Liver (tissue), 9 donors: Measurements from ENCODE around the gene N4BP2. TPM values are rescaled to one million over a fixed set of nuclear protein-coding genes. Genes with fewer than 3 reads are reported as not detected.

Experiments
- DNase-seq: peaks from one replicate; pipeline ENCODE4 v3.0.0-alpha.2; 2017; ENCODE audit warnings: low spot score
- H3K27ac ChIP-seq, 2 donors: one replicate each; pipeline ENCODE4 v1.7.0; 2013; ENCODE audit warnings: inconsistent platforms in 2 of 2, low read length in 2 of 2, control low read depth in 1 of 2, low read depth in 1 of 2, mild to moderate bottlenecking in 1 of 2
- H3K27me3 ChIP-seq, 4 donors: one replicate each; pipeline versions ENCODE4 v1.6.1 to v1.7.0; 2013; ENCODE audit warnings: low read length in 3 of 4, inconsistent platforms in 1 of 4, mild to moderate bottlenecking in 1 of 4, moderate library complexity in 1 of 4; ENCODE audit not compliant: control insufficient read depth in 4 of 4, insufficient read depth in 4 of 4
- H3K36me3 ChIP-seq, 4 donors: one replicate each; pipeline versions ENCODE4 v1.6.1 to v1.7.0; 2013; ENCODE audit warnings: low read length in 3 of 4, mild to moderate bottlenecking in 3 of 4, low read depth in 1 of 4, moderate library complexity in 1 of 4; ENCODE audit not compliant: control insufficient read depth in 4 of 4, insufficient read depth in 3 of 4
- H3K4me1 ChIP-seq, 4 donors: one replicate each; pipeline versions ENCODE4 v1.6.1 to v1.7.0; 2013; ENCODE audit warnings: low read length in 3 of 4, mild to moderate bottlenecking in 3 of 4, moderate library complexity in 1 of 4; ENCODE audit not compliant: control insufficient read depth in 4 of 4, insufficient read depth in 4 of 4
- H3K4me3 ChIP-seq, 3 donors: one replicate each; pipeline versions ENCODE4 v1.6.1 to v1.7.0; 2013; ENCODE audit warnings: low read length in 3 of 3, control low read depth in 1 of 3, low read depth in 1 of 3, mild to moderate bottlenecking in 1 of 3
- H3K9ac ChIP-seq, 2 donors: one replicate each; pipeline ENCODE4 v1.7.0; 2013; ENCODE audit warnings: low read length in 2 of 2, mild to moderate bottlenecking in 2 of 2, moderate library complexity in 2 of 2, control low read depth in 1 of 2, low read depth in 1 of 2
- H3K9me3 ChIP-seq, 4 donors: one replicate each; pipeline versions ENCODE4 v1.6.1 to v1.7.0; 2013; ENCODE audit warnings: low read length in 3 of 4; ENCODE audit not compliant: control insufficient read depth in 4 of 4
- ATF3 ChIP-seq: IDR thresholded peaks from 2 replicates; pipeline ENCODE4 v1.6.1; 2016; ENCODE audit warnings: antibody characterized with exemption
- CTCF ChIP-seq: fragments of 150-350 bp; IDR thresholded peaks from 2 replicates; pipeline ENCODE4 v1.5.1; 2017; ENCODE audit warnings: improper control_type of control experiment, low read depth, low read length; ENCODE audit not compliant: missing input control
- EGR1 ChIP-seq, 2 donors: IDR thresholded peaks; 2 replicates each; pipeline ENCODE4 v1.6.1; 2016 to 2018; ENCODE audit warnings: antibody characterized with exemption in 2 of 2, low read depth in 2 of 2
- FOXA1 ChIP-seq: IDR thresholded peaks from 2 replicates; pipeline ENCODE4 v1.6.1; 2016; ENCODE audit warnings: antibody characterized with exemption
- GABPA ChIP-seq, 2 donors: IDR thresholded peaks in 1 of 2; conservative IDR thresholded peaks in 1 of 2; 2 replicates each; pipeline ENCODE4 v1.6.1; 2016; ENCODE audit warnings: antibody characterized with exemption in 2 of 2, mild to moderate bottlenecking in 1 of 2, moderate library complexity in 1 of 2
- JUND ChIP-seq, 2 donors: IDR thresholded peaks; 2 replicates each; pipeline ENCODE4 v1.6.1; 2016; ENCODE audit warnings: antibody characterized with exemption in 2 of 2
- MAX ChIP-seq: IDR thresholded peaks from 2 replicates; pipeline ENCODE4 v1.6.1; 2016; ENCODE audit warnings: antibody characterized with exemption
- RAD21 ChIP-seq, 2 donors: IDR thresholded peaks; 2 replicates each; pipeline ENCODE4 v1.6.1; 2016; ENCODE audit warnings: antibody characterized with exemption in 2 of 2, mild to moderate bottlenecking in 2 of 2
- RXRA ChIP-seq, 2 donors: IDR thresholded peaks; 2 replicates each; pipeline ENCODE4 v1.6.1; 2017 to 2018; ENCODE audit warnings: antibody characterized with exemption in 2 of 2, mild to moderate bottlenecking in 1 of 2
- SP1 ChIP-seq: IDR thresholded peaks from 2 replicates; pipeline ENCODE4 v1.6.1; 2018; ENCODE audit warnings: antibody characterized with exemption, mild to moderate bottlenecking
- TAF1 ChIP-seq: conservative IDR thresholded peaks from 2 replicates; pipeline ENCODE4 v1.6.1; 2016; ENCODE audit warnings: antibody characterized with exemption, mild to moderate bottlenecking
- WGBS: extraction: QIAGEN DNeasy Blood & Tissue Kit; methylation state at CpG from one replicate; pipeline ENCODE4 v1.1.7; 2013; 5-methylcytosine and 5-hydroxymethylcytosine counted together
- polyA plus RNA-seq, 2 donors: library from polyadenylated mRNA; stranded (reverse) in 1 of 2; unstranded in 1 of 2; fragments of 200-250 nt in 1 of 2; fragments of >200 nt in 1 of 2; fragmentation: Nextera tagmentation in 1 of 2; extraction: Ambion mirVana in 1 of 2; gene quantifications; one replicate each; pipeline versions ENCODE4 v1.2.1 to v1.2.3, GENCODE V29; 2013 to 2015
- total RNA-seq, 2 donors: library from RNA; depleted of rRNA; stranded (reverse); fragments of >200 nt; gene quantifications; one replicate each; pipeline ENCODE4 v1.2.3, GENCODE V29; 2014
- TF ChIP-seq, protein P1 (sequence below): IDR thresholded peaks from 2 replicates; pipeline ENCODE4 v1.6.1; 2016; ENCODE audit warnings: antibody characterized with exemption
- TF ChIP-seq, protein P2 (sequence below): IDR thresholded peaks from 2 replicates; pipeline ENCODE4 v1.6.1; 2016; ENCODE audit warnings: antibody characterized with exemption, mild to moderate bottlenecking
- donor health status: healthy.
- donor health status: healthy.
- donor health status: healthy.
- donor health status: healthy.
- donor health status: healthy.

The N4BP2 gene
- total and polyA plus RNA-seq, 4 donors, result 2.3 to 19.9 (median 11.0) TPM

GRCh38 chr4:40149960-40150385 lies 93.3 kb downstream of the N4BP2 start:
- 80% methylated on average over 3 of the region's 3 CpGs for WGBS
- TF ChIP-seq RAD21 (IDR thresholded peaks at IDR 0.05) (peak; percentile 90 to 92), RXRA (IDR thresholded peaks at IDR 0.05) (peak in 1 of 2 donors; percentile 9), FOXA1 (no peak), CTCF (peak; percentile 91)
- DNase-seq, result peak; percentile 53

GRCh38 chr4:40150932-40151331 lies 94.3 kb downstream of the N4BP2 start:
- no peaks in the 10 kb centered on the region for H3K4me1 ChIP-seq
- WGBS, result 95% methylated on average over 3 of the region's 3 CpGs
- no peaks in the 10 kb centered on the region for H3K36me3 ChIP-seq
- no peak for DNase-seq
- no peak overlapping the region for H3K9ac ChIP-seq
- no peak overlapping the region for H3K27ac ChIP-seq
- TF ChIP-seq MAX (no peak), RAD21 (IDR thresholded peaks at IDR 0.05) (no peak)
- H3K4me3 ChIP-seq, result no peak overlapping the region
- no peaks in the 10 kb centered on the region for H3K9me3 ChIP-seq
- H3K27me3 ChIP-seq, result no peaks in the 10 kb centered on the region

More at GRCh38 chr4:40149960-40150385, 93.3 kb downstream of the N4BP2 start:
- H3K36me3 ChIP-seq, result no peaks in the 10 kb centered on the region
- no peaks in the 10 kb centered on the region for H3K4me1 ChIP-seq
- H3K9me3 ChIP-seq, result no peaks in the 10 kb centered on the region
- H3K4me3 ChIP-seq, result no peak overlapping the region
- H3K27ac ChIP-seq, result no peak overlapping the region
- H3K9ac ChIP-seq, result no peak overlapping the region
- no peaks in the 10 kb centered on the region for H3K27me3 ChIP-seq

DNA sequence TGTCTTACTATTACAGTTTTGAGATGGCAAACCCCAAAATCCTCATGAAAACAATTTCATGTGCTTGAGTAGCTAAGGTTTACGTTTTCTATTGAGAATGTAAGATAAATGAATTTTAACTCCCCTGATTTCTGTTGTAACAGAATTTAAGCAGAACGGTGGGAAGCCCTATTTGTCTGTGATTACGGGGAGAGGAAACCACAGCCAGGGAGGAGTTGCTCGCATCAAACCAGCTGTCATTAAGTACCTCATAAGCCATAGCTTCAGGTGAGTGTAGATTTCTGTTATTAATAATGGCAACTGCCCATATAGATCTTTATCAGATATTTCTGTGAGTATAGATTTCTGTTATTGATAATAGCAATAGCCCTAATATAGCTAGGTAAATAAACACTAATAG lies 96.0 kb downstream of the N4BP2 start:
- Histone ChIP-seq H3K4me3 (no peak overlapping the region), H3K9ac (no peak overlapping the region), H3K36me3 (no peaks in the 10 kb centered on the region), H3K9me3 (no peaks in the 10 kb centered on the region), H3K27me3 (no peaks in the 10 kb centered on the region), H3K27ac (no peak overlapping the region), H3K4me1 (peaks cover 0 to 4% (median 0%) of the 10 kb centered on the region in 4 donors)
- TF ChIP-seq ATF3, result no peak
- TF ChIP-seq TAF1, result no peak
- TF ChIP-seq EGR1 (IDR thresholded peaks at IDR 0.05; ENCODE audit: low read depth in 2 of 2), result no peak
- no peak for TF ChIP-seq RXRA (IDR thresholded peaks at IDR 0.05)
- TF ChIP-seq, protein P1, sequence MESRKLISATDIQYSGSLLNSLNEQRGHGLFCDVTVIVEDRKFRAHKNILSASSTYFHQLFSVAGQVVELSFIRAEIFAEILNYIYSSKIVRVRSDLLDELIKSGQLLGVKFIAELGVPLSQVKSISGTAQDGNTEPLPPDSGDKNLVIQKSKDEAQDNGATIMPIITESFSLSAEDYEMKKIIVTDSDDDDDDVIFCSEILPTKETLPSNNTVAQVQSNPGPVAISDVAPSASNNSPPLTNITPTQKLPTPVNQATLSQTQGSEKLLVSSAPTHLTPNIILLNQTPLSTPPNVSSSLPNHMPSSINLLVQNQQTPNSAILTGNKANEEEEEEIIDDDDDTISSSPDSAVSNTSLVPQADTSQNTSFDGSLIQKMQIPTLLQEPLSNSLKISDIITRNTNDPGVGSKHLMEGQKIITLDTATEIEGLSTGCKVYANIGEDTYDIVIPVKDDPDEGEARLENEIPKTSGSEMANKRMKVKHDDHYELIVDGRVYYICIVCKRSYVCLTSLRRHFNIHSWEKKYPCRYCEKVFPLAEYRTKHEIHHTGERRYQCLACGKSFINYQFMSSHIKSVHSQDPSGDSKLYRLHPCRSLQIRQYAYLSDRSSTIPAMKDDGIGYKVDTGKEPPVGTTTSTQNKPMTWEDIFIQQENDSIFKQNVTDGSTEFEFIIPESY, result no peak
- TF ChIP-seq GABPA (IDR thresholded peaks at IDR 0.05 in 1 of 2, conservative IDR thresholded peaks at IDR 0.05 in 1 of 2), result no peak
- TF ChIP-seq, protein P2, sequence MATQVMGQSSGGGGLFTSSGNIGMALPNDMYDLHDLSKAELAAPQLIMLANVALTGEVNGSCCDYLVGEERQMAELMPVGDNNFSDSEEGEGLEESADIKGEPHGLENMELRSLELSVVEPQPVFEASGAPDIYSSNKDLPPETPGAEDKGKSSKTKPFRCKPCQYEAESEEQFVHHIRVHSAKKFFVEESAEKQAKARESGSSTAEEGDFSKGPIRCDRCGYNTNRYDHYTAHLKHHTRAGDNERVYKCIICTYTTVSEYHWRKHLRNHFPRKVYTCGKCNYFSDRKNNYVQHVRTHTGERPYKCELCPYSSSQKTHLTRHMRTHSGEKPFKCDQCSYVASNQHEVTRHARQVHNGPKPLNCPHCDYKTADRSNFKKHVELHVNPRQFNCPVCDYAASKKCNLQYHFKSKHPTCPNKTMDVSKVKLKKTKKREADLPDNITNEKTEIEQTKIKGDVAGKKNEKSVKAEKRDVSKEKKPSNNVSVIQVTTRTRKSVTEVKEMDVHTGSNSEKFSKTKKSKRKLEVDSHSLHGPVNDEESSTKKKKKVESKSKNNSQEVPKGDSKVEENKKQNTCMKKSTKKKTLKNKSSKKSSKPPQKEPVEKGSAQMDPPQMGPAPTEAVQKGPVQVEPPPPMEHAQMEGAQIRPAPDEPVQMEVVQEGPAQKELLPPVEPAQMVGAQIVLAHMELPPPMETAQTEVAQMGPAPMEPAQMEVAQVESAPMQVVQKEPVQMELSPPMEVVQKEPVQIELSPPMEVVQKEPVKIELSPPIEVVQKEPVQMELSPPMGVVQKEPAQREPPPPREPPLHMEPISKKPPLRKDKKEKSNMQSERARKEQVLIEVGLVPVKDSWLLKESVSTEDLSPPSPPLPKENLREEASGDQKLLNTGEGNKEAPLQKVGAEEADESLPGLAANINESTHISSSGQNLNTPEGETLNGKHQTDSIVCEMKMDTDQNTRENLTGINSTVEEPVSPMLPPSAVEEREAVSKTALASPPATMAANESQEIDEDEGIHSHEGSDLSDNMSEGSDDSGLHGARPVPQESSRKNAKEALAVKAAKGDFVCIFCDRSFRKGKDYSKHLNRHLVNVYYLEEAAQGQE, result no peak
- no peak for TF ChIP-seq JUND (IDR thresholded peaks at IDR 0.05)
- TF ChIP-seq SP1, result no peak
- no peak for TF ChIP-seq CTCF
- DNase-seq, result no peak
- WGBS, result 86% methylated on average over 4 of the region's 4 CpGs
